ENCODE results near the gene TRAF7. TPM values are rescaled to one million over a fixed set of nuclear protein-coding genes. Genes with fewer than 3 reads are reported as not detected.
A peak's percentile ranks its signal among the peaks of the same experiment; 100 is the strongest.

TRAF7 gene
- total and polyA plus RNA-seq, 2 of the 13 experiments (the other 11 are each of a cell fraction or from before 2014, with no cell fraction given): 47.9 to 65.6 TPM

GRCh38 chr16:2194852-2195321, 39.3 kb downstream of the TRAF7 start:
- H3K27ac ChIP-seq (ENCODE audit: extremely low read length, insufficient read depth, low read length): no peak overlapping the region
- FAIRE-seq: peak; percentile 71
- H3K27me3 ChIP-seq (ENCODE audit: control insufficient read depth in 1 of 2, insufficient read depth in 2 of 2, low read length in 2 of 2): peaks cover 2 to 33% of the 10 kb centered on the region in 2 experiments; a peak in 3 of 5 replicates
- H3K36me3 ChIP-seq (replicated peaks in 1 of 2; ENCODE audit: control insufficient read depth in 1 of 2, insufficient read depth in 2 of 2, low read length in 2 of 2): no peaks in the 10 kb centered on the region
- in situ Hi-C loops (cut with HindIII; ENCODE audit: extremely low pct_ligation_motif_present, low pct_unique_long_range_greater_than_20kb): no loop called here
- peak overlapping the region; percentile 9 to 66 (median 53); a peak in 4 of 6 replicates for H3K4me3 ChIP-seq (replicated peaks in 1 of 3; ENCODE audit: insufficient read depth in 1 of 3, low read depth in 2 of 3, low read length in 3 of 3)
- 6% methylated on average over 6 of the region's 10 CpGs for WGBS (ENCODE audit: low lambda C conversion rate)
- no peaks in the 10 kb centered on the region for H3K9me3 ChIP-seq (ENCODE audit: low read length)
- H3K4me1 ChIP-seq (ENCODE audit: insufficient read depth, low read length): peaks cover 59% of the 10 kb centered on the region
- intact Hi-C loops (cut with micrococcal nuclease; ENCODE audit: unreplicated experiment): loop anchor here (5.0 kb wide), 2 partner anchors 33 to 57 kb away; partner anchors contain the start of gene ECI1
- no peaks in the 10 kb centered on the region for H3K79me2 ChIP-seq (ENCODE audit: insufficient read depth, low read length)
- ChIA-PET POLR2A (interaction anchor here (0.8 to 2.9 kb wide), 9 partner anchors 10 to 56 kb away, joined by 3 to 19 read pairs (median 4); partner anchors contain the start of genes E4F1, ECI1, PGP and TRAF7), CTCF (ENCODE audit: low intra/inter-chr PET ratio, low total read pairs) (interaction anchor here (1.6 kb wide), 1 partner anchor 56 kb away, joined by 6 read pairs; the partner anchor contains the start of gene ECI1)
- DNase-seq (ENCODE audit: low spot score): peak; percentile 67
- H4K20me1 ChIP-seq (ENCODE audit: insufficient read depth, low read length): no peaks in the 10 kb centered on the region
- peak overlapping the region; percentile 71 for H3K4me2 ChIP-seq (ENCODE audit: low read depth, low read length)
- H3K9ac ChIP-seq (ENCODE audit: insufficient read depth, low read depth, low read length): peak overlapping the region; percentile 44; the same call in 1 of the 2 replicates
- peak; percentile 68 for ATAC-seq
- BruUV-seq (replicated peaks): no TSS peak
- no peak overlapping the region for H2AFZ ChIP-seq (ENCODE audit: low read length)
- no peak for TF ChIP-seq ATF6 (CRISPR knock-in tag; conservative IDR thresholded peaks at IDR 0.05)
- TF ChIP-seq STAT5B (CRISPR knock-in tag; IDR thresholded peaks at IDR 0.05): no peak
- no peak for TF ChIP-seq BORCS8-MEF2B (CRISPR knock-in tag; IDR thresholded peaks at IDR 0.05)
- no peak for TF ChIP-seq EP300 (IDR thresholded peaks at IDR 0.05; ENCODE audit: low read depth in 2 of 2, low read length in 2 of 2)
- no peak for TF ChIP-seq EP300 (CRISPR knock-in tag; IDR thresholded peaks at IDR 0.05; ENCODE audit: borderline replicate concordance)
- no peak for TF ChIP-seq ZNF879 (CRISPR knock-in tag; IDR thresholded peaks at IDR 0.05)
- 0 out of 2 replicates have a peak, but pooled peaks have one; percentile 45 for TF ChIP-seq HINFP (CRISPR knock-in tag; IDR thresholded peaks at IDR 0.05; ENCODE audit: low read depth)
- no peak for TF ChIP-seq PHB2 (IDR thresholded peaks at IDR 0.05; ENCODE audit: partially characterized antibody)
- no peak for TF ChIP-seq ZNF878 (CRISPR knock-in tag; IDR thresholded peaks at IDR 0.05)
- TF ChIP-seq SMAD1 (CRISPR knock-in tag; IDR thresholded peaks at IDR 0.05; ENCODE audit: borderline replicate concordance, low read depth): no peak
- TF ChIP-seq U2AF1 (optimal IDR thresholded peaks at IDR 0.05; ENCODE audit: low read depth, low read length): no peak
- no peak; the same call in 1 of the 2 replicates for TF ChIP-seq ZNF362 (CRISPR knock-in tag; IDR thresholded peaks at IDR 0.05; ENCODE audit: borderline replicate concordance)
- TF ChIP-seq ZNF737 (CRISPR knock-in tag; IDR thresholded peaks at IDR 0.05; ENCODE audit: borderline replicate concordance): no peak
- TF ChIP-seq HOXD1 (CRISPR knock-in tag; IDR thresholded peaks at IDR 0.05): no peak
- no peak for TF ChIP-seq ZKSCAN1 (IDR thresholded peaks at IDR 0.05; ENCODE audit: low read length)
- TF ChIP-seq PREB (CRISPR knock-in tag; IDR thresholded peaks at IDR 0.05): no peak
- TF ChIP-seq ZNF530 (CRISPR knock-in tag; IDR thresholded peaks at IDR 0.05; ENCODE audit: low read depth): no peak
- peak; percentile 21 for TF ChIP-seq ZEB1 (IDR thresholded peaks at IDR 0.05; ENCODE audit: insufficient replicate concordance, low read depth)
